CD14-positive monocyte (primary cell): ENCODE data around the gene PAM. TPM values are rescaled to one million over a fixed set of nuclear protein-coding genes. Genes with fewer than 3 reads are reported as not detected.

Experiments
- DNase-seq, 3 donors: peaks; one replicate each; pipeline ENCODE4 v3.0.0-alpha.2; 2011 to 2022
- H2AFZ ChIP-seq: 2 replicates; pipeline ENCODE4 v1.6.0; 2012; ENCODE audit warnings: mild to moderate bottlenecking, low read depth, low read length, inconsistent platforms; ENCODE audit not compliant: insufficient read depth, poor library complexity, severe bottlenecking
- H3K27ac ChIP-seq, 2 donors: 1 replicate in 1 of 2; 2 replicates in 1 of 2; pipeline ENCODE4 v1.5.1; 2012 to 2013; ENCODE audit warnings: low read length in 2 of 2, control low read depth in 1 of 2, inconsistent platforms in 1 of 2, low read depth in 1 of 2, mild to moderate bottlenecking in 1 of 2
- H3K27me3 ChIP-seq, 2 donors: one replicate each; pipeline versions ENCODE4 v1.6.0 to v1.6.1; 2011 to 2013; ENCODE audit warnings: low read length in 2 of 2; ENCODE audit not compliant: control insufficient read depth in 2 of 2, insufficient read depth in 2 of 2
- H3K36me3 ChIP-seq, 2 donors: replicated peaks in 1 of 2; 1 replicate in 1 of 2; 2 replicates in 1 of 2; pipeline versions ENCODE4 v1.5.1 to v1.6.1; 2012 to 2013; ENCODE audit warnings: low read length in 2 of 2, control low read depth in 1 of 2, inconsistent platforms in 1 of 2, mild to moderate bottlenecking in 1 of 2; ENCODE audit not compliant: insufficient read depth in 2 of 2, control insufficient read depth in 1 of 2
- H3K4me1 ChIP-seq, 2 donors: 1 replicate in 1 of 2; 2 replicates in 1 of 2; pipeline versions ENCODE4 v1.5.1 to v1.6.1; 2012 to 2013; ENCODE audit warnings: low read length in 2 of 2, control low read depth in 1 of 2, inconsistent platforms in 1 of 2, mild to moderate bottlenecking in 1 of 2, moderate library complexity in 1 of 2; ENCODE audit not compliant: insufficient read depth in 2 of 2, control insufficient read depth in 1 of 2
- H3K4me2 ChIP-seq: replicated peaks from 2 replicates; pipeline ENCODE3; 2012; ENCODE audit warnings: low read length, moderate library complexity, mild to moderate bottlenecking; ENCODE audit not compliant: poor library complexity, severe bottlenecking; ENCODE audit errors: extremely low read depth
- H3K4me3 ChIP-seq, 3 experiments: fragments of 200-600 bp in 1 of 3; sonication (generic) in 1 of 3; replicated peaks in 1 of 3; 1 replicate in 2 of 3; 2 replicates in 1 of 3; pipeline ENCODE4 v1.5.1; 2011 to 2013; ENCODE audit warnings: low read length in 3 of 3, mild to moderate bottlenecking in 3 of 3, control low read depth in 2 of 3, low read depth in 2 of 3, inconsistent platforms in 1 of 3, moderate library complexity in 1 of 3
- H3K79me2 ChIP-seq: 2 replicates; pipeline ENCODE4 v1.6.0; 2012; ENCODE audit warnings: mild to moderate bottlenecking, control low read depth, inconsistent platforms, low read length, moderate library complexity; ENCODE audit not compliant: insufficient read depth
- H3K9ac ChIP-seq: 2 replicates; pipeline ENCODE4 v1.6.0; 2017; ENCODE audit warnings: low read length, mild to moderate bottlenecking; ENCODE audit not compliant: insufficient read depth, poor library complexity, severe bottlenecking
- H3K9me3 ChIP-seq, 2 donors: replicated peaks in 1 of 2; 1 replicate in 1 of 2; 2 replicates in 1 of 2; pipeline versions ENCODE4 v1.5.1 to v1.6.1; 2012 to 2013; ENCODE audit warnings: low read length in 2 of 2, control low read depth in 1 of 2; ENCODE audit not compliant: control insufficient read depth in 1 of 2, insufficient read depth in 1 of 2
- H4K20me1 ChIP-seq: 2 replicates; pipeline ENCODE4 v1.6.0; 2012; ENCODE audit warnings: mild to moderate bottlenecking, low read length, control low read depth, moderate library complexity; ENCODE audit not compliant: insufficient read depth
- H3K27ac Mint-ChIP-seq, 7 donors: one replicate each; pipeline ENCODE4 v1.8.0; 2020; ENCODE audit warnings: mild to moderate bottlenecking in 7 of 7, mixed read lengths in 7 of 7, moderate library complexity in 6 of 7, inconsistent platforms in 2 of 7
- H3K27me3 Mint-ChIP-seq, 3 donors: one replicate each; pipeline ENCODE4 v1.8.0; 2021 to 2022; ENCODE audit warnings: low read depth in 3 of 3, mild to moderate bottlenecking in 3 of 3, mixed read lengths in 3 of 3, moderate library complexity in 3 of 3, inconsistent platforms in 1 of 3
- H3K36me3 Mint-ChIP-seq, 2 donors: one replicate each; pipeline ENCODE4 v1.8.0; 2020; ENCODE audit warnings: mixed read lengths in 2 of 2, inconsistent platforms in 1 of 2, mild to moderate bottlenecking in 1 of 2
- H3K4me1 Mint-ChIP-seq: one replicate; pipeline ENCODE4 v1.8.0; 2020; ENCODE audit warnings: mild to moderate bottlenecking, mixed read lengths
- H3K4me3 Mint-ChIP-seq, 2 donors: one replicate each; pipeline ENCODE4 v1.8.0; 2020; ENCODE audit warnings: mild to moderate bottlenecking in 2 of 2, mixed read lengths in 2 of 2, moderate library complexity in 1 of 2
- H3K9me3 Mint-ChIP-seq, 7 donors: one replicate each; pipeline ENCODE4 v1.8.0; 2020 to 2022; ENCODE audit warnings: mixed read lengths in 7 of 7, mild to moderate bottlenecking in 6 of 7, moderate library complexity in 6 of 7, inconsistent platforms in 2 of 7
- WGBS: methylation state at CpG from one replicate; pipeline ENCODE4 v1.1.5; 2013; ENCODE audit warnings: missing lambda C conversion rate; ENCODE audit not compliant: insufficient coverage; 5-methylcytosine and 5-hydroxymethylcytosine counted together
- intact Hi-C, 2 donors: fragments of 100-400 bp; cut with micrococcal nuclease; formaldehyde crosslinking; loops; one replicate each; pipeline versions ENCODE4 v1.15.0 to v1.15.1; 2023
- polyA plus RNA-seq, 3 donors: library from polyadenylated mRNA; depleted of rRNA in 1 of 3; unstranded in 2 of 3; stranded (reverse) in 1 of 3; fragments of 300-500 nt in 2 of 3; fragments of >200 nt in 1 of 3; fragmentation: Illumina TruSeq in 2 of 3; gene quantifications; 1 replicate in 2 of 3; 2 replicates in 1 of 3; pipeline ENCODE4 v1.2.3, GENCODE V29; 2012 to 2021
- TF ChIP-seq, protein P1 (sequence below): fragments of 200-600 bp; IDR thresholded peaks from one replicate; pipeline ENCODE4 v1.8.0; 2022; ENCODE audit warnings: antibody characterized with exemption, mild to moderate bottlenecking

PAM gene
- polyA plus RNA-seq, 3 donors: 11.8 to 27.4 (median 12.8) TPM

DNA sequence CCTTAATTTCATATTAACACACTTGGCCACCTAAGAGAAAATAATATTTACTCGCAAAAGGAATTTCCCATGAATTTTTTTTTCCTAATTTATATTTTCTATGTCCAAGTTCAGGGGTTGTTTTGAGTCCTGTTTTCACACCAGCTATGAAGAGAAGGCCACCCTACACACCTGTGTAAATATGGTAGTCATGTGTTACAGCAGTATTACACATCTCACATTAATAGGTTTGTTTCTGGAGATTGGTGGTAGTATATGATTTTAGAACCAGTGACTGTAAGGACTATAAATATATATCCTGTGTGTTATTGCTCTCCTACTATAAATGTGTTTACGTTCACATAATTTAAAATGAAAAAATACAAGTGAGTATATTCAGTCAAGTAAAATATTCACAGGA, 147.5 kb downstream of the PAM start:
- Histone ChIP-seq H3K27me3 (no peaks in the 10 kb centered on the region), H3K4me2 (no peak overlapping the region), H3K9ac (no peak overlapping the region), H3K4me3 (no peak overlapping the region), H2AFZ (no peak overlapping the region), H3K36me3 (no peaks in the 10 kb centered on the region), H3K27ac (no peak overlapping the region), H3K4me1 (no peaks in the 10 kb centered on the region), H3K9me3 (no peaks in the 10 kb centered on the region), H4K20me1 (no peaks in the 10 kb centered on the region), H3K79me2 (no peaks in the 10 kb centered on the region)
- Mint-ChIP-seq H3K36me3 (peaks cover 0 to 2% of the 10 kb centered on the region in 2 donors), H3K27me3 (no peaks in the 10 kb centered on the region), H3K27ac (no peak overlapping the region), H3K9me3 (peaks cover 0 to 2% (median 0%) of the 10 kb centered on the region in 7 donors), H3K4me1 (peaks cover 2% of the 10 kb centered on the region), H3K4me3 (no peak overlapping the region)
- TF ChIP-seq, protein P1, sequence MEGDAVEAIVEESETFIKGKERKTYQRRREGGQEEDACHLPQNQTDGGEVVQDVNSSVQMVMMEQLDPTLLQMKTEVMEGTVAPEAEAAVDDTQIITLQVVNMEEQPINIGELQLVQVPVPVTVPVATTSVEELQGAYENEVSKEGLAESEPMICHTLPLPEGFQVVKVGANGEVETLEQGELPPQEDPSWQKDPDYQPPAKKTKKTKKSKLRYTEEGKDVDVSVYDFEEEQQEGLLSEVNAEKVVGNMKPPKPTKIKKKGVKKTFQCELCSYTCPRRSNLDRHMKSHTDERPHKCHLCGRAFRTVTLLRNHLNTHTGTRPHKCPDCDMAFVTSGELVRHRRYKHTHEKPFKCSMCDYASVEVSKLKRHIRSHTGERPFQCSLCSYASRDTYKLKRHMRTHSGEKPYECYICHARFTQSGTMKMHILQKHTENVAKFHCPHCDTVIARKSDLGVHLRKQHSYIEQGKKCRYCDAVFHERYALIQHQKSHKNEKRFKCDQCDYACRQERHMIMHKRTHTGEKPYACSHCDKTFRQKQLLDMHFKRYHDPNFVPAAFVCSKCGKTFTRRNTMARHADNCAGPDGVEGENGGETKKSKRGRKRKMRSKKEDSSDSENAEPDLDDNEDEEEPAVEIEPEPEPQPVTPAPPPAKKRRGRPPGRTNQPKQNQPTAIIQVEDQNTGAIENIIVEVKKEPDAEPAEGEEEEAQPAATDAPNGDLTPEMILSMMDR: no peak
- no peak for DNase-seq
- intact Hi-C loops: no loop called here
- no CpG with 5 or more reads among the region's 2 CpGs for WGBS

DNA sequence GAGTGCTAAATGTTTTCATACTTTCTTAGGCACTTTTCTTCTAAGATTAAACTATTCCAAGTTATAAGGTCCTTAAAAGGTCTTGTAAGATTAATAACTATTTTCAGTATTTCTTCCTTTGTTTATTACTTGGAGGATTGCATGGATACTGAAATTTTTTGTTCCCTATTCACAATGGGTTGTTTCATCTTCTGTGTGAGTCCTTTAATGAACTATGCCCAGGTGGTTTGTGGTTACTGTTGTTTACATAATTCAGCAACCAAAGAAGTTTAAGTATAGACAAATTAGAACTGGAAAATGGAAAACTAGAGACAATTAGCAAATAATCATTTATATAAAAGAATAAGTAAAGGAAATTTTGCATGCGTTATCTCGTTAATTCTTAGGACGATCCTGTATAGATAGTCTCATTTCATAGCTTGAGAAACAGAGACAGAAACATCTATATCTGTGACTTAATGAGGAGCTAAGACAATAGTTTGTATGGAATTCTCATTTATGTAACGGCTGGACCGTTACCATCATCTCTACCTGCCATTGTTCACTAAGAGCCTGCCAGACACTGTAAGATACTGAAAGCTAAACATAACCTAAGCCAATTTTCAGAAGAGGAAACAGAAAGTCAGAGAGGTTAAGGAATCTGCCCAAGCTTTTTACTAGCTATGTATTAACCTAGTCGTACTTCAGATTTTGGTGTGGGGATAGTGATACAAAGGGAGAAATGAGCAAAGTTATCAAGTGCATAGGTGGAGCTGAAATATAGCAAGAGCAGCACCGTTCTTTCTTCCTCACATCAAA, 148.2 kb downstream of the PAM start:
- Mint-ChIP-seq H3K9me3 (peaks cover 0 to 2% (median 0%) of the 10 kb centered on the region in 7 donors), H3K4me3 (no peak overlapping the region), H3K27ac (no peak overlapping the region), H3K36me3 (peaks cover 0 to 2% of the 10 kb centered on the region in 2 donors), H3K4me1 (peaks cover 2% of the 10 kb centered on the region), H3K27me3 (no peaks in the 10 kb centered on the region)
- Histone ChIP-seq H4K20me1 (no peaks in the 10 kb centered on the region), H3K4me3 (no peak overlapping the region), H3K4me2 (no peak overlapping the region), H3K4me1 (no peaks in the 10 kb centered on the region), H3K79me2 (no peaks in the 10 kb centered on the region), H3K9me3 (no peaks in the 10 kb centered on the region), H3K27ac (no peak overlapping the region), H3K27me3 (no peaks in the 10 kb centered on the region), H2AFZ (no peak overlapping the region), H3K9ac (no peak overlapping the region), H3K36me3 (no peaks in the 10 kb centered on the region)
- no CpG with 5 or more reads among the region's 7 CpGs for WGBS
- intact Hi-C loops: no loop called here
- TF ChIP-seq, protein P1: no peak
- DNase-seq: no peak
